ENCODE data around the gene ASCL2. TPM values are rescaled to one million over a fixed set of nuclear protein-coding genes. Genes with fewer than 3 reads are reported as not detected.

The ASCL2 gene
- total RNA-seq, 3 donors from 2014 or later, result 0.96 to 4.8 (median 3.3) TPM

- intact Hi-C loops (cut with DNase I; ENCODE audit: low total_unique reads), result no loop called here
- H3K36me3 ChIP-seq, result no peaks in the 10 kb centered on the region
- no peak for DNase-seq (ENCODE audit: low spot score in 2 of 2)
- H3K9me3 ChIP-seq, result no peaks in the 10 kb centered on the region
- no peak overlapping the region for H3K4me3 ChIP-seq
- H3K4me1 ChIP-seq, result peaks cover 0 to 18% of the 10 kb centered on the region in 2 donors
- H3K27me3 ChIP-seq, result no peaks in the 10 kb centered on the region
- TF ChIP-seq POLR2A (IDR thresholded peaks at IDR 0.05) (no peak), POLR2AphosphoS5 (IDR thresholded peaks at IDR 0.05) (no peak)
- TF ChIP-seq, protein P1, sequence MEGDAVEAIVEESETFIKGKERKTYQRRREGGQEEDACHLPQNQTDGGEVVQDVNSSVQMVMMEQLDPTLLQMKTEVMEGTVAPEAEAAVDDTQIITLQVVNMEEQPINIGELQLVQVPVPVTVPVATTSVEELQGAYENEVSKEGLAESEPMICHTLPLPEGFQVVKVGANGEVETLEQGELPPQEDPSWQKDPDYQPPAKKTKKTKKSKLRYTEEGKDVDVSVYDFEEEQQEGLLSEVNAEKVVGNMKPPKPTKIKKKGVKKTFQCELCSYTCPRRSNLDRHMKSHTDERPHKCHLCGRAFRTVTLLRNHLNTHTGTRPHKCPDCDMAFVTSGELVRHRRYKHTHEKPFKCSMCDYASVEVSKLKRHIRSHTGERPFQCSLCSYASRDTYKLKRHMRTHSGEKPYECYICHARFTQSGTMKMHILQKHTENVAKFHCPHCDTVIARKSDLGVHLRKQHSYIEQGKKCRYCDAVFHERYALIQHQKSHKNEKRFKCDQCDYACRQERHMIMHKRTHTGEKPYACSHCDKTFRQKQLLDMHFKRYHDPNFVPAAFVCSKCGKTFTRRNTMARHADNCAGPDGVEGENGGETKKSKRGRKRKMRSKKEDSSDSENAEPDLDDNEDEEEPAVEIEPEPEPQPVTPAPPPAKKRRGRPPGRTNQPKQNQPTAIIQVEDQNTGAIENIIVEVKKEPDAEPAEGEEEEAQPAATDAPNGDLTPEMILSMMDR (IDR thresholded peaks at IDR 0.05), result no peak
- H3K27ac ChIP-seq, result peak overlapping the region in 1 of 2 donors; percentile 78
Observed at GRCh38 chr11:2310786-2311352, 40.5 kb upstream of the ASCL2 start.

DNA sequence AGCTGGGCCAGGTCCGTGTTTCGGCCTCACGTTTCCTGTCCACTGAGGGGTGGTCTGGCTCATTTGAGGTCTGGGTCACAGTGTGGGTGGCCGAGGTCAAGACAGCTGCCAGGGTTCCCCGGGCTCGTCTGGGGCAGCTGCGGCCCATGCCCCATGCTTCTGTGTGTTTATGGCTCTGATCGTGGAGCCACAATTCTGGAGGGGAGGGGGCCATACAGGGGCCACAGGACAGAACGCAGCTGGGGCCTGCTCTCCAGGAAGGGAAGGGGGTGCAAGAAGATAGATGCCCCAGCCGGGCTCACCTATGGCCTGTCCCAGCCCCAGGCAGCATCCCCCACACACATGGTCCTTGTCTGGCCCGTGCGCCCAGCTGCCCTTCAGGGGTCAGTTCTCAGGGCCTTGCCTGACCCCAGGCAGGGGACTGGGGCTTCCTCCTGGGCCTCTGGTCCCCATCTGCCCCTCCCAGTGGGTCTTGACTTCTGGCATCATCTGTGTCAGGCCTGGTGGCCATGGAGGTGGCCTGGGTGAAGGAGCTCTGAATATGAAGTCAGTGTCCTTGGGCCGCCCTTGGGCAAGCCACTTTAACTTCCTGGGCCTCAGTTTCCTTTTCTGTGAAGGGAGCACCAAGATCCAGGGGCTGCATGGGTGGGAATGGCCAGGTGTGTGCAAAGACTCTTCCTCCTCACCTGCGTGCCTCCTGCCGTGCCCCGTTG lies 39.8 kb upstream of the ASCL2 start:
- Histone ChIP-seq H3K4me1 (peaks cover 0 to 22% of the 10 kb centered on the region in 2 donors), H3K36me3 (no peaks in the 10 kb centered on the region), H3K27me3 (no peaks in the 10 kb centered on the region), H3K27ac (no peak overlapping the region), H3K4me3 (no peak overlapping the region), H3K9me3 (no peaks in the 10 kb centered on the region)
- no peak for DNase-seq (ENCODE audit: low spot score in 2 of 2)
- intact Hi-C loops (cut with DNase I; ENCODE audit: low total_unique reads), result no loop called here
- TF ChIP-seq, protein P1 (IDR thresholded peaks at IDR 0.05), result no peak
- TF ChIP-seq POLR2A (IDR thresholded peaks at IDR 0.05) (no peak), POLR2AphosphoS5 (IDR thresholded peaks at IDR 0.05) (no peak)

- DNase-seq (ENCODE audit: low spot score in 2 of 2), result no peak
- Histone ChIP-seq H3K9me3 (no peaks in the 10 kb centered on the region), H3K4me1 (peaks cover 0 to 14% of the 10 kb centered on the region in 2 donors), H3K4me3 (no peak overlapping the region), H3K27ac (no peak overlapping the region), H3K27me3 (no peaks in the 10 kb centered on the region), H3K36me3 (no peaks in the 10 kb centered on the region)
- intact Hi-C loops (cut with DNase I; ENCODE audit: low total_unique reads), result no loop called here
- TF ChIP-seq POLR2A (IDR thresholded peaks at IDR 0.05) (no peak), POLR2AphosphoS5 (IDR thresholded peaks at IDR 0.05) (no peak)
- TF ChIP-seq, protein P1 (IDR thresholded peaks at IDR 0.05), result no peak
Observed at GRCh38 chr11:2309251-2310072, 39.1 kb upstream of the ASCL2 start.

- no peaks in the 10 kb centered on the region for H3K36me3 ChIP-seq
- H3K9me3 ChIP-seq, result no peaks in the 10 kb centered on the region
- H3K4me1 ChIP-seq, result peaks cover 0 to 11% of the 10 kb centered on the region in 2 donors
- TF ChIP-seq POLR2A (IDR thresholded peaks at IDR 0.05) (no peak), POLR2AphosphoS5 (IDR thresholded peaks at IDR 0.05) (no peak)
- TF ChIP-seq, protein P1 (IDR thresholded peaks at IDR 0.05), result no peak
- no peak overlapping the region for H3K4me3 ChIP-seq
- no peaks in the 10 kb centered on the region for H3K27me3 ChIP-seq
- DNase-seq (ENCODE audit: low spot score in 2 of 2), result no peak
- intact Hi-C loops (cut with DNase I; ENCODE audit: low total_unique reads), result no loop called here
- H3K27ac ChIP-seq, result peak overlapping the region in 1 of 2 donors; percentile 32
Observed at GRCh38 chr11:2308713-2309112, 38.3 kb upstream of the ASCL2 start.
